HG03097 (cell line): ENCODE measurements around the gene PLXNB1.
A peak's percentile ranks its signal among the peaks of the same experiment; 100 is the strongest.
"Not testable (repeated sequence)": the region's sequence is repeated elsewhere in the genome, so short reads cannot be mapped to it uniquely, and the experiment has no call there.

Source experiments
- ATAC-seq: cut with Tn5 transposase; IDR thresholded peaks from one replicate; pipeline ENCODE4 v1.9.1; 2021; ENCODE audit not compliant: unreplicated experiment, low FRiP score

PLXNB1 gene

DNA sequence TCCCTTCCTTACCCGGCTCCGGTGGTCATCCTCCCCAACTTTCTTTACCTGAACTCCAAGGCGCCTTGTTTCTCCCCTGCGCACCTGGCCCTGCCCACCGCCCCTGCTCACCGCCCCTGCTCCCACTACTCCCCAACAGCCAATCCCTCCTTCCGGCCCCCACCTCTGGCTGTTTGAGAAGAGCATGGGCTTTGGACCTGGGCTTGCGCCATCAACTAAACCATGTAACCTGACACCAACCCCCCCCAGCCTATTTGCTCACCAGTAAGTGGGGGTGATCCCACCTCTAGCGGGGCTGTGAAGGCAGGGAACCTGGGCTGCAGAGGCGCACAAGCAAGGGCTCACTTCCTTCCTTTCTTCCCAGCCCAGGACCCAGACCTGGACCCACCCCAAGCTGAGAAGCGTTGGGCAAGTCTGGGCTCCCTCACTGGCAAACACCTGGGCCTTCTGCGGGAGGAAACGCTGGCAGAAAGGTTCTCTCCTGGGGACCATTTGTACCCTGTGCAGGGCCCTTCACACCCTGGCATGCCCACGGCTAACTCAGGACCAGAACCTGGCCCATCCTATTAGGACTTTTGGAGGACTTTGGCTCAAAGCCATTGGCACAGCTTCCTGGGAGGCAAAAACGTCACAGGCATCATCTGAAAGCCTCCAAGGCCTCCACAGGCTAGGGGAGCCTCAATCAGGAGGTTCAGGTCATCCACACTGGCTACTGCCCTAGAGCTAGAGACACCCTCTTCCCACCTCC, at the start of gene PLXNB1:
TSS of gene PLXNB1 (minus strand) at position 127 of the 748 bp plus-strand sequence. CDS start 5,475 bp downstream, outside the sequence.
- no peak for ATAC-seq

- ATAC-seq: no peak
Measured at GRCh38 chr3:48478626-48479555, 49.0 kb upstream of the PLXNB1 start.

DNA sequence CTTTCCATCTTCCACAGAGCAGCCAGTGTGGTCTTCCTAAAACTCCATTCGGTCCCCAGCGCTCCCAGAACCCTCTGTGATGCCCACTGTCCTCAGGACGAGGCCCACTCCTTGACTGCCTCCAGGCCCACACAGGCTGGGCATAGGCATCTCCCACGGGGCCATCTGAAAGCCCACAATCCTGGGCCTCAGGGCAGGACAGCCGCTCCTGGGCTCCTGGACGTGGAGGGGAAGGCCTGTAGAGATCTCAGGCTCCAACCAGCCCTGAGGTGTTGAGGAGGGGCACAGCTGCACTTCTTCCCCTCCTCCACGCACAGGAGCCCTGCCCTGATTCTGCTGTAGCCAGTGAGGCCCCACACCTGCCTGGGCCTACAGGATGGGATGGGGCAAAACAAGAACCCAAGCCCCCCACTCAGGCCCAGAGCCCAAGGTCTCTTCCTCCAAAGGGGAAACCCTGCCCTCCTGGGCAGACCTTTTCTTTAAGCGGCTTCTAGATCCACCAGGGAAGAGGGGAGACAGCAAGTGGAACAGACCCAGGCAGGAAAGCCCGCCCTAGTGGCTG, 48.2 kb upstream of the PLXNB1 start:
- ATAC-seq: no peak

DNA sequence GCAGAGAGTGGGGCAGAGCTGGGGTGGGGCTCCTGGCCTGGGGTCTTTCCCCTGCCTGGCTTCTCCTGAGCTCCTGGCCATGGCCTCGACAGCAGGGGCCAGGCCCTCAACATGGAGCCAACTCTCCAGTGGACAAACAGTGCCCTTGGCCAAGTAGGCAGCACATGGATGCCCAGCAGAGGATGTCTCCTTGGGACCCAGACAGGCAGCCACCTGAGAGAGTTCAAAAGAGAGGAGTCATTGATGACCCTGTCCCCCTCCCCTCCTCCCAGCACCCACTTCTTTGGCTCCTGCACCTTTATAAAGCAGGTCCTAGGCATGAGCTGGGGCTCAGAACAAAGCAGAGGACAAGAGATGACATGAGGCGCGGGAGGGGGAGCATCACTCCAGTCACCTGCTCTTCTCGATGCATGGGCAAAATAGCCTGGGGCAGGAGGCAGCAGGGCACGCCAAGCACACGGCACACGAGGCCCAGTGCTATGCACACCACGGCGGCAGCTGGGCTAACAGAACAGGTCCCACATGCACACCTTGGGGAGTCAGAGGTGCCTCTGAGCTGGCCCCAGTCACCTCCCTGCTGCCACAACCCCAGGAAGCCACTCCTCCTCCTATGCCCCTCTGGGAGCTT, 46.7 kb upstream of the PLXNB1 start:
- no peak for ATAC-seq

- ATAC-seq: no peak
Measured at GRCh38 chr3:48475188-48475587, 45.3 kb upstream of the PLXNB1 start.

GRCh38 chr3:48474619-48475018, 44.7 kb upstream of the PLXNB1 start:
- no peak for ATAC-seq

DNA sequence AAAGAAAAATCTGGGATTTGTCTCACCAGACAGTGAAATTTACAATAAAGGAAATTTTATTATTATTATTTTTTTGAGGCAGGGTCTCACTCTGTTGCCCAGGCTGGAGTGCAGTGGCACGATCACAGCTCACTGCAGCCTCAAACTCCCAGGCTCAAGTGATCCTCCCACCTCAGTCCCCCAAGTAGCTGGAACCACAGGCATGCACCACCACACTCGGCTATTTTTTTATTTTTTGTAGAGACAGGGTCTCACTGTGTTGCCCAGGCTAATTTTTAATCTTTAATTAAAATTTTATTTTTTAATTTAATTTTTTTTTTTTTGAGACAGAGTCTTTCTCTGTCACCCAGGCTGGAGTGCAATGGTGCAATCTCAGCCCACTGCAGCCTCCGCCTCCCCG, 44.1 kb upstream of the PLXNB1 start:
- not testable (repeated sequence) for ATAC-seq

GRCh38 chr3:48473617-48473952, 43.7 kb upstream of the PLXNB1 start:
- ATAC-seq: no peak

DNA sequence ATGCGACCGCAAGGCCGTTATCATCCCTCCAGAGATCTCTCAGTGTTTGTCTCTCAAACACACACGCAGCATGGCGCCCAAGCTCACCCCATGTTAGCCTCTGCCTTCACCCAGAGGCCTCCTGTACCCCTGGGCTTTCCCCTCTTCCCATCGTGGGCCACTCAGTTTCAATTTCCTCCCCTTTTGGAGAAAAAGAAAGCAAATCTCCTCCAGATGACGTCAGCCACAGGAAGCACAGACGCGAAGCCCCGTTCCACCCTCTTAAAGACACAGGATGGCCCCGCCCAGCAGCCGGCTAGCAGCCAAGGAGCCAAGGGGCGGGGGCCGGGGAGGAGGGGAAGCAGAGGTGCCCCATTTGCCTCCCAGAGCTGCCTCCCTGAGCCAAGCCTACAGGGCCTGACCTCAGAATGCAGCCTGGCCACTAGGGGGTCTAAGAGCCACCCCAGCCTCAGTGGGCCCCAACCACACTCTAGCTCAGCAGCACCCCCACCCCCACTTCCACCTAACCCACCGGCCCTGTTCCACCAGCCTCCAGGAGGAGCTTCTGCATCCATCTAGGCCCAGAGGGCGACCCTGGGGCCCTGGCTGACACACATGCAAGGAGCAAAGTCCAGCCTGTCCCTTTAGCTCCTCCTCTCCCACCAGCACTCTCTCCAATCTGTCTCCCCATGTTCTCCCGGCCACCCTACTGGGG, 43.2 kb upstream of the PLXNB1 start:
- ATAC-seq: peak; percentile 73

GRCh38 chr3:48472673-48472922, 42.7 kb upstream of the PLXNB1 start:
- peak; percentile 1 for ATAC-seq

GRCh38 chr3:48470286-48470685, 40.4 kb upstream of the PLXNB1 start:
- no peak for ATAC-seq

- no peak for ATAC-seq
Measured at GRCh38 chr3:48469046-48469915, 39.4 kb upstream of the PLXNB1 start.

DNA sequence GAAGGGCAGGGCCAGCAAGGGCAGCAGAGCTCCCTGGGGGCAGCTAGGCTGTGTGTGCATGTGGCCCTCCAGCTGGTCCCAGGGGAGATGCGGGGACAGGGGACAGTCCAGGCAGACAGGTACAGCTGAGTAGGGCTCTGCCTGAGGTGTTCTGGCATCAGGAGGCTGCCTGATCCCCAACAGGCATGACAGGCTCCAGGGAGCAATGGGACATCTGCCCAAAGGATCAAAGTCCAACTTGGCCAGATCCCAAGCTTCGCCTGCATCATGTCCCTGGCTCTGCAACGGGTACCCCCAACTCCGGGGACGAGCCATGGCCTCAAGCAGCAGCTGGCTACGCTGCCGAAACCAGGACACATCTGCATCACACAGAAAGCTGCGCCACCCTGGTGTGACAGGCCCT, 38.4 kb upstream of the PLXNB1 start:
- ATAC-seq: no peak

GRCh38 chr3:48467473-48468267, 37.8 kb upstream of the PLXNB1 start:
- ATAC-seq: no peak

DNA sequence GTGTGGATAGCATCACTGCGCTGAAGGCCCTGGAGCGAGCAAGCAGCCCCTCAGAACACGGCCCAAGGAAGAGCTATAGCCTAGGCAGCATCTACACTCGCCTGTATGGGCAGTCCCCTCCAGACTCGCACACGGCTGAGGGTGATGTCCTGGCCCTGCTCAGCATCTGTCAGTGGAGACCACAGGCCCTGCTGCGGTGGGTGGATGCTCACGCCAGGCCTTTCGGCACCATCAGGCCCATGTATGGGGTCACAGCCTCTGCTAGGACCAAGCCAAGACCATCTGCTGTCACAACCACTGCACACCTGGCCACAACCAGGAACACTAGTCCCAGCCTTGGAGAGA, 37.2 kb upstream of the PLXNB1 start:
- ATAC-seq: no peak

GRCh38 chr3:48466386-48467109, 36.7 kb upstream of the PLXNB1 start:
- ATAC-seq: peak; percentile 6

DNA sequence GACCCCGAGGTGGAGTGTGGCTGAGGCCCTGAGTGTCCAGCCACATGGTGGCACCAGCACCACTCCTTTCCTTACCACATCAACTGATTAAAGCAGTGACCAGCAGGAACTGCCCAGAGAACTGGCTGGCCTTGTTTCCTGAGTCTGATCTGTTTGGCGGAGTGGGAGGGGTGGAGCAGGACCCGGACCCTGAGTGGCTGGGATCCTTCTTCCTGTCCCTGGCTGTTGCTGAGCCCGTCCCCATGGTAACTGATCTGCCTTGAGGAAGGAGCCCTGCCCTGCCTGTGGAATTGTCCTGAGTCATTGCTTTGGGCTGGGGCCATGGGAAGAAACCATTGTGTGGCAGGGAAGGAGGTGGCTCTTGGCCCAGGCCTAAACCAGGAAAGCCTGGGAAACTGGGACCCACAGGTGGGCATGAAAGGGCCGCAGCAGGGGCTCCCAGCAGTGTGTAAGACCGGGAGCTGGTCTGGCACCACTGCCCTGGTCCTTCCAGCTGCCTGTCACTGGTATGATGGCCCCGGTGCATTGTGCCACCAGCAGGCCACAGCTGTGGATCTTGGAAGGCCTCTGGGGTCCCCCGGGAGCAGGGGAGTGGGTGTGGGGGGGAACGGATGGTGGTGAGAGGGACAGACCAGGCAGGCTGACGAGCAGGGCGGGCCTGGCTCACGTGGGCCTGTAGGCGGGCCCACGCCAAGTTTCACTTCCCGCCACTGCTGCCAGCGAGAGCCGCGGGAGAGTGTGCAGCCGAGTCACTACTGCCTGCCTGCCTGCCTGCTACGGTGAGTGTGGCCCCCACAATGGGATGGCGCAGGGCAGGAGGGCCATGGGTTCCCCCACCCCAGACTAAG, 35.9 kb upstream of the PLXNB1 start:
- peak; percentile 57 for ATAC-seq

- no peak for ATAC-seq
Measured at GRCh38 chr3:48465237-48465530, 35.3 kb upstream of the PLXNB1 start.
